ENCODE results near the gene GPR12.
"Not testable (repeated sequence)": the region's sequence is repeated elsewhere in the genome, so short reads cannot be mapped to it uniquely, and the experiment has no call there.

Gene GPR12

DNA sequence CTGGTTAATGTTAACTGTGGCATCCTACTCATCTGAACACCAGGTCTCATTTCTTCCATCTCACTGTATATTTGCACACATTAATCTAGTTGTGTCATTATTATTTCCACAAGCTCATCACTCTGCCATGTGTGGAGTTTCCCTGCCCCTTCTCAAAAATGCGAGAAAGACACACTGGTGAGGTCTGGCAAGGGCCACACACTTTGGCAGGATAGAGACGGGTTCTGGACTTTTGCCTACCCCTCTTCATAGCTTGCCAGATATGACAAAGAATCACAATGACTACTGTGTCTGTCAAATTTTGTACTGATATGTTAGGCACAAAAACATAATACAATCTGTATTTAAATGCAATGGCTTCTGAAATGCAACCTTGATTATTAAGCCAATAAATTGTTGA lies 12.9 kb downstream of the GPR12 start:
- DNase-seq: no peak

DNA sequence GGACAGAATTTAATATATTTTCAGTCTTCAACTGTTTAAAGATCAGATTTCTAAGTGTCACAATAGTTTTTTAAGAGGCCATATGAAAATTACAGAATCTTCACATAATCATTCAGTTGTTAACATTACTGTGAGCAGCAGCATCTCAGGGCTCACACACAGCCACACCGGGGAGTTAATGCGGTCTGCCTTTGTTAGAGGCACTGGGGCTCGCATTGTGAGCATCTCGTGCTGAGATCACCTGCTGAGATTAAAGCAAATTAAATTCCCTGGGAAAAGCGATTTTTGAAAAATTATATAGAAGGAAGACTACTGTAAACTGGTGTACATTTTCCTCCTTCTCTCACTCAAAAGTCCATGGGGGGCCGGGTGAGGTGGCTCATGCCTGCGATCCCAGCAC lies 16.6 kb downstream of the GPR12 start:
- DNase-seq: peak; percentile 28

GRCh38 chr13:26742691-26743358 lies 17.8 kb downstream of the GPR12 start:
- DNase-seq: no peak

DNA sequence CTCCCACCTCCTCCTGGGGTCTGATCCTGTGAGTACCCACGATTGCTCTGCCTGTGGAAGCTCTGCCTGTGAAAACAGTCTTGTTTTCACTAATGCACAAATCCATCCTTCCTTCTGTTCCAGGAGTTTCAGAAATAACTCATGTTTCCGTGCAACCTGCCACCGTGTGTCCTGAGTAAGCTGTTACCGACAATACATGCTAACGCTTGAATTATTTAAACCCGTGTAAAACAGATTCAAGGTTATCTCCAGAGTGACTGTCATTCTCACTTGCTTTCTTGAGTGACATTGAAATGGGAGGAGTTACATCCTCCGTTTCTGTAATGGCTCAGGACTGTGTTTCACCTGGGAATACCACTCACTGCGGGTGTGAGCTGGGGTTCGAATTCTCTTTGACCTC lies 24.9 kb downstream of the GPR12 start:
- DNase-seq: no peak

DNA sequence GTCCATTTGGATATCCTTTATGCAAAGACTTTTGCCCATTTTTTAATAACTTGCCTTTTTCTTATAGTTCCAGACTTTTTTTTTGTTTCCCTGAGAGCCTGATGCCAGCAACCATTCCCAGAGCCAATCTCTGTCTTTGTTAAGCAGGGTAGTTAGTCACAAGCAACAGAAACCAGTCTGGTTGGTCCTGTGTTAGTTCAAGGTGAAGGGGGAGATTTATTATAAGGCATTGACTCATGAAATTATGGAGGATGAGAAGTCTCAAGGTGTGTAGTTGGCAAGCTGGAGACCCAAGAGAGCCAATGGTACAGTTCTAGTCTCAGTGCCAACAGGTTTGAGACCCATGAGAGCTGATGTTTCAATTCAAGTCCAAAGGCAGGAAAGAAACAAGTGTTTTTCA lies 33.0 kb downstream of the GPR12 start:
- no peak for DNase-seq

DNA sequence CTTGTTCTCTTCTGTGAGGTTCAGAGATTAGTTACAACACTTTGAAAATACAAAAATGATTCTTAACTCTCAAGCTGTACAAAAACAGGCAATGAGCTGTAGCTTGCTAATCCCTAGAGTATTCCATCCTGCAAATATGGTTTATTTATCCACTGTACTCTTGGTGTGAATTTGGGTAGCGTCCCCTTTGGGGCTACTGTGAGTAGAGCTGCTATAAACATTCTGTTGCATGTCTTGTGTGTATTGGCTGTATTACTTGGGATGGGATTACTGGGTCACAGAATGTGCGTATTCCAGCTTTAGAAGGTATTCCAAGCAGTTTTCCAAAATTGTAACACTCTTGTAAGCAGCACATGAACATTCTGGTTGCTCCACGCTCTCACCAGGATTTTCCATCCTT lies 33.5 kb downstream of the GPR12 start:
- no peak for DNase-seq

DNA sequence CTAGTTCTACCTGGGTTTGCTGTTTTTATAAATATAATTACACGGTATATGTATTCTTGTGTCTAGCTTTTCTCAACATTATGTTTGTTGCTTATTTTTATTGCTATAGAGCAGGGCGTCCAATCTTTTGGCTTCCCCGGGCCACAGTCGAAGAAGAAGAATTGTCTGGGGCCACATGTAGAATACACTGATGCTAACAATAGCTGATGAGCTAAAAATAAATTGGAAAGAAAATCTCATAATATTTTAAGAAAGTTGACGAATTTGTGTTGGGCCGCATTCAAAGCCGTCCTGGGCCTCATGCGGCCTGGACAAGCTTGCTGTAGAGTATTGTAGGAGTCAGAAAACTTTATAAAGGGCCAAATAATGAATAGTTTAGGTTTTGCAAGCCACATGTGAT lies 33.9 kb downstream of the GPR12 start:
- no peak for DNase-seq

DNA sequence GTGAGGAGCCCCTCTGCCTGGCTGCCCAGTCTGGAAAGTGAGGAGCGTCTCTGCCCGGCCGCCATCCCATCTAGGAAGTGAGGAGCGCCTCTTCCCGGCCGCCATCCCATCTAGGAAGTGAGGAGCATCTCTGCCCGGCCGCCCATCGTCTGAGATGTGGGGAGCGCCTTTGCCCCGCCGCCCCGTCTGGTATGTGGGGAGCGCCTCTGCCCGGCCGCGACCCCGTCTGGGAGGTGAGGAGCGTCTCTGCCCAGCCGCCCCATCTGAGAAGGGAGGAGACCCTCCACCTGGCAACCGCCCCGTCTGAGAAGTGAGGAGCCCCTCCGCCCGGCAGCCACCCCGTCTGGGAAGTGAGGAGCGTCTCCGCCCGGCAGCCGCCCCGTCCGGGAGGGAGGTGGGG lies 37.0 kb downstream of the GPR12 start:
- DNase-seq: not testable (repeated sequence)

DNA sequence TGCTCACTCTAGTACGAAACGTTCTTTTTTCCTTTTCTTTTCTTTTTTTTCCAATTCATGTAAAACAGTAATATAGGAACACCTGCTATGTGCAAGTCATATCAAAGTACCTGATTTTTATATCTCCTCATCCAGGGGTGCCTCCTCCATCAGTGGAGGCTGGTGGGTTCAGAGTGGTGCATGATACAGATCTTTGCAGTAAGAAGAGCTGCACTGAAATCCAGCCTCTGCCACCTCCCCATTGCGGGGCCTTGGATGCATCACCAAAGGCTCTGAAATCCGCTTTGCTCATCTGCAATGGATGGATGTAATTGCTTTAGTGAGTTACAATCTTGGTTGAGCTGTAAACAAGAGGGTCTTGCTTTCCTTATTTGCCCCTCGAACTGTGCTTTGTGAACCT lies 38.3 kb downstream of the GPR12 start:
- DNase-seq: no peak

DNA sequence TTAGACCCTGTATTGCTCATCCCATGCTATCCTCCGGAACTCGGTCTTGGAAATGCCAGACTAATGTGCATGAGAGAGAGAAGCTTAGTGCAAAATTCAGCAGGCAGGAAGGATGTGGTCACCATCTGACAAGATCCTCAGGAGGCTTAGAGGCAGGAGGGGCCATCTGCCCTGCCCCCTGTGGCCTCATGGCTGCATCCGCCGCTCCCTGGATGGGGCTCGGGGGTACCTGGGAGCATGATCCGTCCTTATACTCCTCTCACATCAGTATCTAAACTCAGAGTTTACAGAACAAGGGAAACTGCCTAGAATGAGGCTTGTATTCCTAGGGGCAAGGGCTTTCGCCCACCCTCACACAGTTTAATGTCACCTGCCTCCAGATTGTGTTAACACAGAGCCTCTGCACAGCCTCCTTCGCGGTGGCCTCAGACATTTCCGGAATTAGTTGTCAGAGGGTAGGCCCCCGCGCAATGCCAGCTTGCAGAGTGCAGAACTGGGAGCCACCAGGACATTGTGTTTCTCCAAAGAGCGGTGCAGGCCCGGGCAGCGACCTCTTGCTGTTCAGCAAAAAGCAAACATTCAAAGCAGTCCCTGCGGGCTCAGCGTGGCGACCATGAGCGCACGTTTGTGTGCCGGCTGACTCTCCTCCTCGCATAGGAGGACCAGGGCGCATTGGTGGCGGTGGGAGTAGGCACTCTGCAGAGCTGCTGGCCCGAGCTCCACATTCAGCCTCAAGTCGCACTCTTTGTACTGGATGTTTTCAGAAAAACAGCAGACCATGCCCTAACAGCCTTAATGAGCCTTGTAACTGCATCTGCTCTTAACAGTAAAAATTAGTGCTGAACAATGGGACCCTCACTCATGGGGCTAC lies 39.1 kb downstream of the GPR12 start:
- DNase-seq: peak; percentile 81

DNA sequence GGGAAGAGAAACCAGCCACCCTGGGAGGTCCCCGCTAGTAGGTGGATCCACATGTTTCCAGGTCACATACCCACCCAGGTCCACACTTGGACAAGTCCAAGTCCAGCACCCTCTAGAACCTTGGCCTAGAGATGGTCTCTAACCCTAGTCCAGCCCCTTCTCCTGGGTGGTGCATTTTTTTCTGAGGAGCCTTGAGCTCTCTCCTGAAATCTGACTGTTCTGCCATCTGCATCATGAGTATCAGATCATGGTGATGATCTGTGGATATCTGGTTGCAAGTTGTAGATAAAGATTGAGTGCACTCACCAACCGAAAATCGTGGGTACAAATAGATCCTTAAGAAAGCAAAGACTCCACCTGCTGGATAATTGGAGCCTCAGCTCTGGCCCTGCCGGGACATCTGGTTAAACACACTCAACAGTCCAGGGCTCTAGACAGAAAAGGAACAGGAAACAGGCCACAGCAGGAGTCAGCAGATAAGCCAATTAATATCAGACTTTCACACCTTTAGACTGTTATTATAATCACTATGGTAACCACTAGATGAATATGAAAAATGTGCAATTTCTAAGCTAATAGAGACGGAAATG lies 41.1 kb downstream of the GPR12 start:
- no peak for DNase-seq

GRCh38 chr13:26718872-26719271 lies 41.7 kb downstream of the GPR12 start:
- DNase-seq: no peak

DNA sequence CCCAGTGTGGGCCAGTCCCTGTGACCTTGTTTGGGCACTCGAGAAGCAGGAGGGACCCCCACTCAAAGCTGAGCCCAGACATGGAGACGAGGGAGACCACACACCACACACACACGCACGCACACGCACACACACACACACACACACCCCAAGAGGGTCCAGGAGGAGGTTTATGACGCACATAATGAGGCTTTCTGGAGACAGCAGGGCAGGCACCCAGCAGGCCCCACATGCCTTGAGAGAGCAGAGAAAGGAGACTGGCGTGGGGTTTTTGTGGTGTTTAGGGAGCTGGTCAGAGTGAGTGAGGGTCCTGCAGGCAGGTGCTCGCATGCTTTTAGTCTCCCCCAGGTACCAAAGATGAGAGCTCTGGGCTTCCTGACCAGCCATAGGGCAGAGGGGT lies 42.4 kb downstream of the GPR12 start:
- no peak for DNase-seq

DNA sequence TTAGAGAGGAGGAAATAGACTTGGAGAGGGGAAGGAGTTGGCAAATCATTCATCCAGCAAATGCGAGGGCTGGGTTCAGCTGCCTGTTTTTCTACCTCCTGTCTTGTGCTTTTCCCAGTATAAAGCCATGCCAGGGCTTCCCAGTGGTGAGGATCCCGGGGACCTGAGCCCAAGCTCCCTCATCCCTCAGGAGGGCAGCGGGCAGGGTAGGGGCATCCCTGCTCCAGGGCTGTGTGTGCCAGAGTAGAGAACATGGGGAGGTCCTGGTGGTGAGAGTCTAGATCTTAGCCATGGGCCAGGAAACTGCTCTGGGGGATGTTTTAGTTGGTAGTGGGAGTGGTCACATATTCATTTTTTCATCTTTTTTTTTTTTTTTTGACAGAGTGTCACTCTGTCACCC lies 43.6 kb downstream of the GPR12 start:
- DNase-seq: no peak

DNA sequence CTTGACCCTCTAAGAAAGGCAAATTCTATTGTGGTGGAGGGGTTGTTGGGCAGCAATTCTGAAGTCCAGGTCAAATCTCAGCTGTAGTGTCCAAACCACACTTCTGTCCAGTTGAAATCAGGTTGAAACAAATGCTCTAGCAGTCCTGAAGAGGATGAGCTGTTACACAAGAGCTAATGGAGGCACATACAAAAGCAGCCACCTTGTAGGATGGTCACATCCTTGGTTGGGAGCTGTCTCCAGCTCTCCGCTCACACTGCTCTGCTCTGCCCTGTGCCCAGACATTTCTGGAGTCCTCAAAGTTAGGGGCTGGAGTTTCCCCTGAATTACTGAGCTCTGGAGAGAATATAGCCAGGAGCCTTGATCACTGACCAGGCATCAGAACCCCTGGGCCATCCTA lies 47.2 kb downstream of the GPR12 start:
- no peak for DNase-seq

DNA sequence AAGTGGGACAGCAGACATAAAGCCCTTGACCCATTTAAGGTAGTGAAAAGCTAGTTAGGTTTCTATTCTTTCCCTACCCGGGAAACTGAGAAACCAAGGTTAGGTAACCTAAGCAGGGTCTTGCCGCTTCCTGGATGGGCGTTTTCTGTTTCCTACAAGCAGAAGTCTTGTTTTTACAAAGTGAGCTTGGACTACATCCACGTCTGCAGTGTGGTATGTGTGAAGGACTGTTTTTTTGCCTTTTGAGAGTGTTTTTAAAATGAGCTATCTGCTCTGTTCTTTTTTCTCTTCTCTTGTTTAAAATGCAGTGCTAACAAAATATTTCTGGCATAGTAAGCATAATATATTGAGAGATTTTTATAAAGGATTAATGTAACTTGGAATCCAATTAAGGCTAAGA lies 49.4 kb downstream of the GPR12 start:
- DNase-seq: no peak

DNA sequence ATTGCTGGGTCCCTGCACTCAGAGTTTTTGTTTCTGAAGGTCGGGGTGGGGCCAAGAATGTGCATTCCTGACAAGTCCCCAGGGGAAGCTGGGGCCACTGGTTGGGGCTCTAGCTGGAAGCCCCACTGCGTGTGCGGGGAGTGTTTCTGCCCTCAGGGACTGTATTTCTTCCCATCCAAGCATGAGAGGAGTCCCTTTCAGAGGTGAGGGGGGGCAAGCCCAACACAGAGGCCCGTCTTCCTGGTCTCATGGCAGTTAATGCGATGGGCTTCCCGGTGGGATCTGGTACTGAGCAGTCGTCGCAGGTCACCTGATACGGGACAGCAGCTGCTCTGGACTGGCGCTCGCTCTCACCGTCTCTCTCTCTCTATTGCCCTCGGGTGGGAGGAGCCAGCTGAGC lies 50.4 kb downstream of the GPR12 start:
- DNase-seq: no peak

GRCh38 chr13:26709461-26709860 lies 51.1 kb downstream of the GPR12 start:
- no peak for DNase-seq

- no peak for DNase-seq
Observed at GRCh38 chr13:26708007-26708297, 52.6 kb downstream of the GPR12 start.

DNA sequence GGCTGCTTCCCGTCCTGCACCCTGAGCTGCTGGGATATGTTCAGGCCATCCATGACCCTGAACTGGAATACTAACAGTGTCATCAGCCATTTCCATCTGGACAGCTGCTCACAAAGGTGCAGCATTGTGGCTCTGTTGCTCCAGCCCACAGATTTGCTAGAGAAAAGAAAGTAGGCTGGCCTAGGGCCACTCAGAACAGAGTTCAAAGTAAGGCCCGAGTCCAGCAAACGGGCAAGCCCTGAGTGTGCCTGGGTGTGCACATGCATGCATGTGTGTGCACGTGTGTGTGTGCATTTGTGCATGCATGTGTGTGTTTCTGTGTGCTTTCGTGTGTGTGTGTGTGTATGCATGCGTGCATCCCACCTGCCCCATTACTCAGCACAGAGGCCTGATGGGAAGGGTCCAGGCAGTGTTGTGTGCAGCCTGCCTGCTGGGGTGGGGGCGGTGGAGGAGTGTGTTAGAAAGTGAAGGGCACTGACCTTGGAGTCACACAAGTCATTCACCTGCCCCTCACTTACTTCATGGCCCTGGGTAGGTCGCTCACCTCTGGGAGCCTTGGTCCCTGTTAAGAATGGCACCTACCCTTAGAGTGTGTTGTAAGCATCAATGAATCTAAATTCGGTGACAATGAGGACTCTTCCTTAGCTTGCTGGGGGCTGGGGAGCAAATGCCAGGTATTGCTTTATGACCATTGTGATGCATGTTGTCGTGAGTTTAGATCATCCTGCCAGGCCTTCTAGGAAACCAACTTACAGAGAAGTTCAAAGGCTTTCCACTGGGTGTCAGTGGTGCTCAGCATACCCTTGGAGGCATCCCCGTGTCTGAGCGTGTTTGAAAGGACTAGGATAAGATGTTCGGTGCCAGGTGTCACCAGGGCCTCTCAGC lies 53.2 kb downstream of the GPR12 start:
- DNase-seq: peak; percentile 58

GRCh38 chr13:26706381-26706780 lies 54.2 kb downstream of the GPR12 start:
- no peak for DNase-seq

DNA sequence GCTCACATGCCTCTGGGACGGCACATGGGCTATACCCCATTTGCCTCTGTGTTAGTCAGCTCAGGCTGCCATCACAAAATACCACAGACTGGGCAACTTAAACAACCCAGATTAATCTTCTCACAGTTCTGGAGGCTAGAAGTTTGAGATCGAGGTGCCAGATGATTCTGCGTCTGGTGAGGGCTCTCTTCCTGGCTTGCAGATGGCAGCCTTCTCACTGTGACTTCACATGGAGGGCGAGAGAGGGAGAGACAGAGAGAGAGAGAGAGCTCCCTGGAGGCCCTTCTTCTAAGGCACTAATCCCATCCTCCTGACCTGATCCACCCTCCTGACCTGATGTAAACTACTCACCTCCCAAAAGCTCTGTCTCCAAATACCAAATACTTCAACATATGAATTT lies 55.0 kb downstream of the GPR12 start:
- no peak for DNase-seq

Measured in retina (tissue), 1 donor.